K562 (cell line): ENCODE measurements around the gene COA4. TPM values are rescaled to one million over a fixed set of nuclear protein-coding genes. Genes with fewer than 3 reads are reported as not detected.

Experiments used
- ATF7 ChIP-seq: fragments of 450-650 bp; IDR thresholded peaks from 2 replicates; pipeline ENCODE4 v1.7.1; 2014; ENCODE audit warnings: mild to moderate bottlenecking, moderate library complexity
- CUX1 ChIP-seq: fragments of 200-800 bp; sonication (Bioruptor generic); IDR thresholded peaks from 2 replicates; pipeline ENCODE4 v1.6.1; 2016; ENCODE audit warnings: missing genetic modification characterization, missing compliant biosample characterization
- GABPB1 ChIP-seq: sonication (generic); formaldehyde crosslinking; IDR thresholded peaks from 2 replicates; pipeline ENCODE4 v1.8.0; 2022; ENCODE audit warnings: mild to moderate bottlenecking, missing genetic modification reagents
- GABPB2 ChIP-seq: fragments of 250-450 bp; sonication (Bioruptor Pico); conservative IDR thresholded peaks from 2 replicates; pipeline ENCODE4 v1.5.1; 2021; ENCODE audit warnings: mild to moderate bottlenecking
- HDAC2 ChIP-seq: fragments of 450-650 bp; IDR thresholded peaks from 2 replicates; pipeline ENCODE4 v1.6.1; 2016; ENCODE audit warnings: mild to moderate bottlenecking
- HMBOX1 ChIP-seq: sonication (generic); IDR thresholded peaks from 2 replicates; pipeline ENCODE4 v1.6.1; 2016
- JUND ChIP-seq, 2 experiments: IDR thresholded peaks; 2 replicates in 1 of 2; 3 replicates in 1 of 2; pipeline ENCODE4 v1.6.1; 2011; ENCODE audit warnings: borderline replicate concordance in 2 of 2, low read depth in 2 of 2, low read length in 2 of 2, improper control_type of control experiment in 1 of 2, missing biosample characterization in 1 of 2, missing genetic modification characterization in 1 of 2, missing genetic modification reagents in 1 of 2
- LARP7 ChIP-seq: fragments of 450-650 bp; IDR thresholded peaks from 2 replicates; pipeline ENCODE4 v1.6.1; 2016
- PTTG1 ChIP-seq: fragments of 450-650 bp; IDR thresholded peaks from 2 replicates; pipeline ENCODE4 v1.6.1; 2016; ENCODE audit warnings: low read depth, mild to moderate bottlenecking, missing genetic modification characterization, missing compliant biosample characterization
- RBM25 ChIP-seq: fragments of 200-400 bp; formaldehyde crosslinking; IDR thresholded peaks from 2 replicates; pipeline ENCODE4 v1.6.1; 2018; ENCODE audit warnings: low read length, low read depth, moderate library complexity; ENCODE audit not compliant: severe bottlenecking
- SMARCA5 ChIP-seq: fragments of 450-650 bp; IDR thresholded peaks from 2 replicates; pipeline ENCODE4 v1.6.1; 2016
- TCF3 ChIP-seq: sonication (generic); formaldehyde crosslinking; IDR thresholded peaks from 2 replicates; pipeline ENCODE4 v1.4.0; 2020; ENCODE audit warnings: mild to moderate bottlenecking, missing genetic modification reagents
- ZBTB49 ChIP-seq: sonication (generic); formaldehyde crosslinking; IDR thresholded peaks from 2 replicates; pipeline ENCODE4 v1.8.0; 2022; ENCODE audit warnings: missing genetic modification reagents, mild to moderate bottlenecking, borderline replicate concordance
- ZNF639 ChIP-seq, 2 experiments: fragments of 200-800 bp in 1 of 2; sonication (Bioruptor generic) in 1 of 2; sonication (generic) in 1 of 2; formaldehyde crosslinking in 1 of 2; IDR thresholded peaks in 1 of 2; conservative IDR thresholded peaks in 1 of 2; 2 replicates each; pipeline versions ENCODE4 v1.5.0 to v1.6.1; 2016 to 2020; ENCODE audit warnings: missing compliant biosample characterization in 1 of 2, missing genetic modification characterization in 1 of 2, missing genetic modification reagents in 1 of 2
- polyA plus RNA-seq, 8 experiments: library from polyadenylated mRNA; depleted of rRNA in 4 of 8; stranded (reverse) in 5 of 8; unstranded in 3 of 8; fragments of >200 nt; fragmentation: Nextera tagmentation in 2 of 8; fragmentation: Illumina TruSeq in 1 of 8; extraction: Ambion mirVana in 2 of 8; extraction: Trizol in 1 of 8; gene quantifications; 2 replicates each; pipeline versions ENCODE4 v1.2.1 to v1.2.3, GENCODE V29; 2011 to 2014; ENCODE audit warnings: inconsistent platforms in 1 of 8, missing spikeins in 1 of 8
- total RNA-seq, 7 experiments: library from RNA; depleted of rRNA in 6 of 7; stranded (reverse); fragments of >200 nt in 6 of 7; fragmentation: Illumina TruSeq in 2 of 7; extraction: Trizol in 2 of 7; gene quantifications; 2 replicates each; pipeline versions ENCODE4 v1.2.1 to v1.2.3, GENCODE V29; 2011 to 2021; ENCODE audit warnings: low replicate concordance in 1 of 7

COA4 gene
- total and polyA plus RNA-seq, 9 of the 15 experiments (the other 6 are each of a cell fraction or from before 2014, with no cell fraction given) = 108 to 255 (median 152) TPM

GRCh38 chr11:73851046-73851764 lies 25.4 kb downstream of the COA4 start (continued):
- TF ChIP-seq CUX1 (CRISPR knock-in tag) (peak; percentile 66; the same call in 1 of the 2 replicates), HMBOX1 (no peak), JUND (IDR thresholded peaks at IDR 0.05; ENCODE audit: borderline replicate concordance, low read depth, low read length) (no peak), JUND (tag; IDR thresholded peaks at IDR 0.05; ENCODE audit: borderline replicate concordance, low read depth, low read length) (peak; percentile 28; the same call in 2 of the 3 replicates), HDAC2 (peak; percentile 77; the same call in 1 of the 2 replicates), ZBTB49 (CRISPR knock-in tag) (no peak), SMARCA5 (0 out of 2 replicates have a peak, but pooled peaks have one; percentile 37), GABPB2 (no peak), ZNF639 (CRISPR knock-in tag; conservative IDR thresholded peaks at IDR 0.05 in 1 of 2, IDR thresholded peaks at IDR 0.05 in 1 of 2) (peak in 1 of 2 experiments; percentile 27; a peak in 1 of 4 replicates), LARP7 (no peak), PTTG1 (tag) (0 out of 2 replicates have a peak, but pooled peaks have one; percentile 40), ATF7 (0 out of 2 replicates have a peak, but pooled peaks have one; percentile 21), RBM25 (peak; percentile 94), TCF3 (CRISPR knock-in tag) (peak; percentile 55), GABPB1 (no peak)
